Measurements from ENCODE around the gene ADAT3. TPM values are rescaled to one million over a fixed set of nuclear protein-coding genes. Genes with fewer than 3 reads are reported as not detected.
"Not testable (repeated sequence)": the region's sequence is repeated elsewhere in the genome, so short reads cannot be mapped to it uniquely, and the experiment has no call there.

The ADAT3 gene
- total and polyA plus RNA-seq, 2 of the 4 experiments (the other 2 are of a cell fraction) = 0.36 to 2.8 TPM

- CTCF ChIA-PET = interaction anchor here (0.6 to 0.8 kb wide), 2 partner anchors 10 to 89 kb away, joined by 3 read pairs; no protein-coding TSS in a partner anchor
- dilution Hi-C loops (cut with HindIII; ENCODE audit: low sequenced_read_pairs, unreplicated experiment); POLR2A ChIA-PET (ENCODE audit: unreplicated experiment); H2BK20ac ChIP-seq (ENCODE audit: low read depth, low read length); H2BK120ac ChIP-seq (ENCODE audit: low read depth, low read length); ATAC-seq (ENCODE audit: low read depth); H2BK15ac ChIP-seq (ENCODE audit: low read depth, low read length); H3K9ac ChIP-seq (ENCODE audit: low read depth, low read length); H3K18ac ChIP-seq (ENCODE audit: low read depth, low read length); H2AFZ ChIP-seq (replicated peaks; ENCODE audit: low read length, poor library complexity); intact Hi-C loops (cut with micrococcal nuclease); in situ Hi-C loops (cut with MboI; ENCODE audit: low sequenced_read_pairs); H3K27ac ChIP-seq (ENCODE audit: insufficient read depth, low read length); H3K56ac ChIP-seq (ENCODE audit: extremely low read depth, insufficient read depth, low read length); H2AK5ac ChIP-seq (ENCODE audit: low read depth, low read length); H2BK5ac ChIP-seq (ENCODE audit: low read depth, low read length, poor library complexity, severe bottlenecking); H3K36me3 ChIP-seq (ENCODE audit: control insufficient read depth, insufficient read depth, low read length); H3K23ac ChIP-seq (ENCODE audit: low read depth, low read length); H2AK9ac ChIP-seq (replicated peaks; ENCODE audit: low read depth, low read length, poor library complexity); H3K4me3 ChIP-seq (ENCODE audit: insufficient read depth, low read depth, low read length); H3K27me3 ChIP-seq (ENCODE audit: control insufficient read depth, insufficient read depth, low read length); H4K91ac ChIP-seq (ENCODE audit: insufficient read depth, low read depth, low read length); H3K14ac ChIP-seq (replicated peaks; ENCODE audit: low read depth, low read length); H3K4me2 ChIP-seq (ENCODE audit: low read depth, low read length); H3K4ac ChIP-seq (ENCODE audit: low read depth, low read length); DNase-seq; BruUV-seq (replicated peaks); H3K9me3 ChIP-seq (ENCODE audit: control insufficient read depth, insufficient read depth, low read length); H4K8ac ChIP-seq (ENCODE audit: low read depth in 2 of 2, low read length in 2 of 2); H4K5ac ChIP-seq (ENCODE audit: low read depth, low read length): not testable (repeated sequence)
- WGBS, 2 experiments (ENCODE audit: extremely low coverage in 2 of 2, insufficient read length in 1 of 2) = no CpG with 5 or more reads among the region's 15 CpGs
- peaks cover 18% of the 10 kb centered on the region for H3K9me1 ChIP-seq (ENCODE audit: insufficient read depth, low read length)
- peaks cover 24% of the 10 kb centered on the region for H3K4me1 ChIP-seq (ENCODE audit: control insufficient read depth, insufficient read depth, low read length)
- peaks cover 34% of the 10 kb centered on the region for H4K20me1 ChIP-seq (ENCODE audit: insufficient read depth, low read length)
- H3K79me1 ChIP-seq (ENCODE audit: low read depth in 1 of 2, low read length in 2 of 2) = peaks cover 4 to 35% of the 10 kb centered on the region in 2 experiments
Measured at GRCh38 chr19:1886360-1886759, 18.8 kb upstream of the ADAT3 start.

Data from IMR-90 (cell line).